HFF-Myc (cell line): Measurements from ENCODE around the gene KRT2.

Source experiments
- DNase-seq: peaks from one replicate; pipeline ENCODE4 v3.0.0-alpha.2; 2011; ENCODE audit warnings: low read depth; ENCODE audit errors: extremely low read depth
- H3K4me3 ChIP-seq: replicated peaks from 2 replicates; pipeline ENCODE4 v1.5.1; 2011; ENCODE audit warnings: low read depth, mild to moderate bottlenecking, control low read depth, low read length
- TF ChIP-seq, protein P1 (sequence below): IDR thresholded peaks from 2 replicates; pipeline ENCODE4 v1.5.1; 2012; ENCODE audit warnings: mild to moderate bottlenecking, low read depth, low read length, control low read depth; ENCODE audit errors: missing control alignments

Gene KRT2

GRCh38 chr12:52645982-52646381 lies 6.0 kb downstream of the KRT2 start:
- no peak for DNase-seq
- TF ChIP-seq, protein P1, sequence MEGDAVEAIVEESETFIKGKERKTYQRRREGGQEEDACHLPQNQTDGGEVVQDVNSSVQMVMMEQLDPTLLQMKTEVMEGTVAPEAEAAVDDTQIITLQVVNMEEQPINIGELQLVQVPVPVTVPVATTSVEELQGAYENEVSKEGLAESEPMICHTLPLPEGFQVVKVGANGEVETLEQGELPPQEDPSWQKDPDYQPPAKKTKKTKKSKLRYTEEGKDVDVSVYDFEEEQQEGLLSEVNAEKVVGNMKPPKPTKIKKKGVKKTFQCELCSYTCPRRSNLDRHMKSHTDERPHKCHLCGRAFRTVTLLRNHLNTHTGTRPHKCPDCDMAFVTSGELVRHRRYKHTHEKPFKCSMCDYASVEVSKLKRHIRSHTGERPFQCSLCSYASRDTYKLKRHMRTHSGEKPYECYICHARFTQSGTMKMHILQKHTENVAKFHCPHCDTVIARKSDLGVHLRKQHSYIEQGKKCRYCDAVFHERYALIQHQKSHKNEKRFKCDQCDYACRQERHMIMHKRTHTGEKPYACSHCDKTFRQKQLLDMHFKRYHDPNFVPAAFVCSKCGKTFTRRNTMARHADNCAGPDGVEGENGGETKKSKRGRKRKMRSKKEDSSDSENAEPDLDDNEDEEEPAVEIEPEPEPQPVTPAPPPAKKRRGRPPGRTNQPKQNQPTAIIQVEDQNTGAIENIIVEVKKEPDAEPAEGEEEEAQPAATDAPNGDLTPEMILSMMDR = no peak

GRCh38 chr12:52645120-52645761 lies 6.8 kb downstream of the KRT2 start:
- TF ChIP-seq, protein P1 = no peak
- no peak for DNase-seq
- no peak overlapping the region for H3K4me3 ChIP-seq

More at GRCh38 chr12:52645982-52646381, 6.0 kb downstream of the KRT2 start:
- no peak overlapping the region for H3K4me3 ChIP-seq

GRCh38 chr12:52644078-52644415 lies 8.0 kb downstream of the KRT2 start:
- TF ChIP-seq, protein P1 = no peak
- H3K4me3 ChIP-seq = no peak overlapping the region
- no peak for DNase-seq

GRCh38 chr12:52643233-52644077 lies 8.6 kb downstream of the KRT2 start:
- DNase-seq = no peak

DNA sequence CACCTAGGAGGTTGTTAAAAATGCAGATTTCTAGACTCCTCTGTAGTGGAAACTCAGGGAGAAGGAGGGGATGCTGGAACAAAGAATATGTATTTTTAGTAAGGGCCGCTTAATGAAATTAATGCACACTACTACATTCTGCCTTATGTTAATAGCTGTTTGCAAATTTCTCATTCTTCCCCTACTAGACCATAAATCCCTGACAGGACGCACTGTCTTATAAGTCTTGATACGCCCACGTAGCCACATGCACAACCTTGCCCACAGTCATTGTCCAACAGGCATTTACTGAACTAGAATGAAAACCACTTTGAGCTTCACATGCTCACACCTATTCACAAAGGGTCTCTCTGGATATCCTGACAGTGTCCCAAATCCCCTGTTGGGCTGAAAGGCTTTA lies 10.5 kb downstream of the KRT2 start:
- DNase-seq = no peak
- H3K4me3 ChIP-seq = no peak overlapping the region
- TF ChIP-seq, protein P1 = no peak

More at GRCh38 chr12:52643233-52644077, 8.6 kb downstream of the KRT2 start:
- TF ChIP-seq, protein P1 = no peak
- no peak overlapping the region for H3K4me3 ChIP-seq

DNA sequence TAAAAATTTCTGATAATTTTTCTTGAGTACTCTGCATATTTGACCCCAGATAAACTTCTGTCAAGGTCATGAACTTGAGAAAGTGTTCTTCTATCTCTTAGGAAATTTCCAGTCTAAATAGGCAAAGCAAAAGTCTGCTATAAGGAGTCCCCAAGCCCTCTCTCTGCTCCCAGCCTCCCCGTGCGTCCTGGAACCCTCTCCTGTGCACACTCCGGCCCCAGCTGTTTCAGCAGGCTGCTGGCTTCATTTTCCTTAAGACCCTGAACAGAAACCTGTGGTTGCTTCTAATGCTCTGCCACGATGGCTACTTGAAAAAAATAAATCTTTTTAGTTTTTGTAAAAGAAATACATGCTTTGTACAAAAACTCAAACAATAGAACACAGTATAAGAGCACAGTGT lies 14.7 kb downstream of the KRT2 start:
- no peak for DNase-seq
- TF ChIP-seq, protein P1 = no peak
- H3K4me3 ChIP-seq = no peak overlapping the region
